ENCODE data around the gene KRTAP22-2.

The KRTAP22-2 gene

DNA sequence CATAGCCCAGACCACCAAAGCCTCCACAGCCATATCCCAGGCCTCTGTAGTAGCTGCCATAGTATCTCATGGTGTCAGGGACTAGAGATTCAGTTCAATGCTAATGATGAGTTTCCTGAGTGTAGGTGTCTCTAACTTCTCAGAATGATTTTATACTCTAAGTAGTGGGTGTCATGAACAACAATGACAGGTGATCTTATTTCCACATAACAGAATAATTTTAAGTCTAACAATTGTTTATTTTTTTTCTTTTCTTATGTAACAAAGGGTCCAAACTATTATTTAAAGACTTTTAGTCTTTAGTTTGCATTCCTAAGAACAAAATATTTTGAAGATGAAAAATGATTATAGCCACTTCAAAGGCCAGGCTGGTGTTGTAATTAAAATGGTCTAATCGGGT is 48.4 kb downstream of the KRTAP22-2 start, which contains the start of gene KRTAP19-6:
TSS of gene KRTAP19-6 (minus strand) at position 101 of the 400 bp plus-strand sequence. CDS start at position 70, 31 bp downstream.
- H3K4me3 ChIP-seq (ENCODE audit: low read depth, low read length), result no peak within 1 kb of the TSS
- TF ChIP-seq, protein P1, sequence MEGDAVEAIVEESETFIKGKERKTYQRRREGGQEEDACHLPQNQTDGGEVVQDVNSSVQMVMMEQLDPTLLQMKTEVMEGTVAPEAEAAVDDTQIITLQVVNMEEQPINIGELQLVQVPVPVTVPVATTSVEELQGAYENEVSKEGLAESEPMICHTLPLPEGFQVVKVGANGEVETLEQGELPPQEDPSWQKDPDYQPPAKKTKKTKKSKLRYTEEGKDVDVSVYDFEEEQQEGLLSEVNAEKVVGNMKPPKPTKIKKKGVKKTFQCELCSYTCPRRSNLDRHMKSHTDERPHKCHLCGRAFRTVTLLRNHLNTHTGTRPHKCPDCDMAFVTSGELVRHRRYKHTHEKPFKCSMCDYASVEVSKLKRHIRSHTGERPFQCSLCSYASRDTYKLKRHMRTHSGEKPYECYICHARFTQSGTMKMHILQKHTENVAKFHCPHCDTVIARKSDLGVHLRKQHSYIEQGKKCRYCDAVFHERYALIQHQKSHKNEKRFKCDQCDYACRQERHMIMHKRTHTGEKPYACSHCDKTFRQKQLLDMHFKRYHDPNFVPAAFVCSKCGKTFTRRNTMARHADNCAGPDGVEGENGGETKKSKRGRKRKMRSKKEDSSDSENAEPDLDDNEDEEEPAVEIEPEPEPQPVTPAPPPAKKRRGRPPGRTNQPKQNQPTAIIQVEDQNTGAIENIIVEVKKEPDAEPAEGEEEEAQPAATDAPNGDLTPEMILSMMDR (IDR thresholded peaks at IDR 0.05; ENCODE audit: borderline replicate concordance, insufficient read depth, low read depth, low read length), result no peak
